Gastrocnemius medialis (tissue), 4 donors: ENCODE measurements around the gene MTCP1.

ENCODE experiments used
- CTCF ChIP-seq, 5 experiments: fragments of 450-650 bp in 3 of 5; fragments of 200-600 bp in 2 of 5; sonication (generic) in 2 of 5; IDR thresholded peaks in 4 of 5; conservative IDR thresholded peaks in 1 of 5; 1 replicate in 4 of 5; 2 replicates in 1 of 5; pipeline ENCODE4 v1.5.1; 2016 to 2019; ENCODE audit warnings: antibody characterized with exemption in 5 of 5, mild to moderate bottlenecking in 3 of 5, moderate library complexity in 3 of 5
- POLR2A ChIP-seq, 2 donors: fragments of 450-650 bp; IDR thresholded peaks; one replicate each; pipeline ENCODE4 v1.6.1; 2017; ENCODE audit warnings: antibody characterized with exemption in 2 of 2, mild to moderate bottlenecking in 2 of 2, moderate library complexity in 2 of 2

- TF ChIP-seq CTCF (IDR thresholded peaks at IDR 0.05 in 4 of 5, conservative IDR thresholded peaks at IDR 0.05 in 1 of 5) (no peak), POLR2A (IDR thresholded peaks at IDR 0.05) (no peak)
Observed at GRCh38 chrX:155105919-155106318, 35.0 kb upstream of the MTCP1 start.
